ENCODE results near the gene RGS6. TPM values are rescaled to one million over a fixed set of nuclear protein-coding genes. Genes with fewer than 3 reads are reported as not detected.

RGS6 gene
- total RNA-seq, 1 donor from 2014 or later: 2.5 TPM

DNA sequence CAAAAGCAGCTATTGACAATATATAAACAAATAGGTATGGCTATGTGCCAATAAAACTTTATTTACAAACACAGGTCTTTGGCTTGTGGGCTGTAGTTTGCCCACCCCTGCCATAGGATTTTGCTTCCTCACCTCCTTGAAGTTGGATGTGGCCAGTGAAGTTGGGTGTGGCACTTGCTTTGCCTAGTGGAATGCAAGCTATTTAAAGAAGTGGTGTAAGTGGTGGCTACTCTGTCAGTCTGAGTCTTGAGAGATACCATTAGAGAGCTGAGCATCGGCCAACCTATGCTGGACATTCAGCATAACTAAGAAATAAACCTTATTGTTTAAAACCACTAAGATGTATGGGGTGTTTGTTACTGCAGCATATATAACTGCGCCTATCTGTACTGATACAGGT lies 321.3 kb downstream of the RGS6 start:
- no peaks in the 10 kb centered on the region for H3K36me3 Mint-ChIP-seq (ENCODE audit: low read depth)
- H3K4me1 Mint-ChIP-seq: no peaks in the 10 kb centered on the region
- H3K4me3 Mint-ChIP-seq: no peak overlapping the region
- H3K9me3 Mint-ChIP-seq: peaks cover 12% of the 10 kb centered on the region
- H3K27me3 Mint-ChIP-seq: peaks cover 4% of the 10 kb centered on the region
- intact Hi-C loops (cut with micrococcal nuclease): no loop called here
- no peak overlapping the region for H3K27ac Mint-ChIP-seq
- no peak for DNase-seq

DNA sequence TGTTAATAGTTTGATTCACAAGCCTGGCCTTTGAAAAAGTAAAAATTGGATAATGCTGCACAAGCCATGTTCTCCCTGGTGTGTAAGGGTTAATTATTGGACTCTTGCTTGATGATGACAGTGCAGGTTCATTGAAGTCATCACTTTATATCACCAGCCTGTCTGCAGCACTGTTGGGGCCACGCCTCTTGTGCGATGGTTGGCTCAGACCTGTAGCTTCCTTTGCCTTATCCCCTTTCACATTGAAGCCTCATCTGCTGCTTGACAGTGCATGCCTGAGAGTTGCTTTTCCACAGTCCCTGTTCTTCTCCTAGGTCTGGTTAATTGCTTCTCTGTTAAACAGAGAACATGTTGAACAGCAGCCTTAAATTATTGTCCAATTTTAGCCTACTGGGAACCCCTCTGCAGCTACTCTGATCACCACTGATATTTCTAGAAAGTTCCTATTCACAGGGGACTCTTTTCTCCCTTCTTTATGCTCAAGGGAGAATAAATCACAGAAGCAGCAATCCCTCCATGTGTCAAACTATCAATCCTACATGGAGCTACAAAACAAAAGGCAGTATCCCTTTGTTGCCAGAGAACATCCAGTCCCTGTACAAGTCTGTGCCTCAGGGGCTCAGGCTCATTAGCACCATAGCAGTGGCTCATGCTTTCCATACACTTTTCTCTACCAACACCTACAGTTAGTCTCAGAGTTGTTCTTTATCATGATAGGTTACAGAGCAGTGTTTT lies 322.1 kb downstream of the RGS6 start:
- Mint-ChIP-seq H3K4me3 (no peak overlapping the region), H3K27me3 (peaks cover 2% of the 10 kb centered on the region), H3K4me1 (no peaks in the 10 kb centered on the region), H3K9me3 (peaks cover 13% of the 10 kb centered on the region), H3K36me3 (ENCODE audit: low read depth) (no peaks in the 10 kb centered on the region), H3K27ac (no peak overlapping the region)
- intact Hi-C loops (cut with micrococcal nuclease): no loop called here
- DNase-seq: no peak

DNA sequence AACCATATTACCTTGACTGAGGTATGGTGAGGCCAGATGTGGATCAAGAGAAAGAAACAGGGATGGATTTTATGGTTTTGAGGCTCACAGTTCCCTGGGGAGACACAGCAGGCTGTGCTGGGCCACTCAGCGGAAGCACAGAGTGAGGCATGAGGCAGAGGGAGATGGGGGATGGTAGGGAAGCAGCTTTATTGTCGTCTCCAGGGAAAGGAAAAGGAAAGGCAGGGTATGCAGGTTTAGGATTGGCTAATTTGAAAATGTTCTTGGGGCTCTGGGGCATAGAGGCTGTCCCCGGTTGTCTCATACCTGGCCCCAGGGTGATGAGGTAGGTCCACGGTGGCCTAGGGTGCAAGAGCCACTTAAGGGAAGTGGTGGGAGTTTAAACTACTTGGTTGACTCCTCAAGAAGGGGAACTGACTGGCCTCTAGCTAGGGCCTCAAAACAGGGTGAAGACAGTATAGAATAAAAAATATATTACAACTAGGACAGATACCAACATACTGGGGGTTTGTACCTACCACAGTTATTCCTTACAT lies 322.8 kb downstream of the RGS6 start:
- no peaks in the 10 kb centered on the region for H3K36me3 Mint-ChIP-seq (ENCODE audit: low read depth)
- no peak for DNase-seq
- intact Hi-C loops (cut with micrococcal nuclease): no loop called here
- no peaks in the 10 kb centered on the region for H3K4me1 Mint-ChIP-seq
- H3K27me3 Mint-ChIP-seq: no peaks in the 10 kb centered on the region
- no peak overlapping the region for H3K27ac Mint-ChIP-seq
- peaks cover 10% of the 10 kb centered on the region for H3K9me3 Mint-ChIP-seq
- H3K4me3 Mint-ChIP-seq: no peak overlapping the region

DNA sequence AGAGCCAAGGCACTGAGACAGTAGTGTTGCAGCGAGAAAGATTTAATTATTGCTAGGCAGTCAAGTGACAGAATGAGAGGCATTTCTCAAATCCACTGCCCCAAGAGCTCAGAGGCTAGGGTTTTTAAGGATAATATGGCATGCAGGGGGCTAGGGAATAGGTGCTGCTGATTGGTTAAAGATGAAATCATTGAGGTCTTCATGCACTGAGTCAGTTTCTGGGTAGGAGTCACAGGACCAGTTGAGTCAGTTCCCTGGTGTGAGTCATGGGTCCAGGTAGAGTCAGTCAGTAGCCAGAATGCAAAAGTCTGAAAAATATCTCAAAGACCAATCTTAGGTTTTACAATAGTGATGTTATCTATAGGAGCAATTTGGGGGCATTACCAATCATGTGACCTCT lies 323.8 kb downstream of the RGS6 start:
- Mint-ChIP-seq H3K27me3 (peaks cover 2% of the 10 kb centered on the region), H3K4me1 (no peaks in the 10 kb centered on the region), H3K27ac (no peak overlapping the region), H3K36me3 (ENCODE audit: low read depth) (no peaks in the 10 kb centered on the region), H3K9me3 (peaks cover 18% of the 10 kb centered on the region), H3K4me3 (no peak overlapping the region)
- no peak for DNase-seq
- intact Hi-C loops (cut with micrococcal nuclease): no loop called here

DNA sequence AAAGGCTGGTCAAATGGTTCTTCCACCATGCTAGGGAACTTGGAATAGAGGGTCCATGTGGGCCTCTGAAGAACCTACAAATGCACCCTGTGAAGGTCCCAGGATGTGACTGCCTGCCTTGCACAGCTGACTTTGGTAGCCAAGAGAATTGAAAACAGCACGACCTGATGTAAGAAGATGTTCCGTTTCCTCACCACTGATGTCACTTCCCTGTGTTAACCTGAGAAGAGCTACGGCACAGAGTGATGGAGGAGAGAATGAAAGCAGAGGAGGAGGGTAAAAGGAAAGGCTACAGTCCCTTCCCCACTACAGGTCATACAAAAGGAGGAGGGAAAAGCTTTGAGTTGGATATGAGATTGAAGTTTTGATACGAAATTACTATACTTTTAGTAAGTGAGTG lies 328.8 kb downstream of the RGS6 start:
- DNase-seq: no peak
- Mint-ChIP-seq H3K4me3 (no peak overlapping the region), H3K9me3 (peaks cover 12% of the 10 kb centered on the region), H3K4me1 (no peaks in the 10 kb centered on the region), H3K36me3 (ENCODE audit: low read depth) (no peaks in the 10 kb centered on the region), H3K27ac (no peak overlapping the region), H3K27me3 (peaks cover 2% of the 10 kb centered on the region)
- intact Hi-C loops (cut with micrococcal nuclease): no loop called here

DNA sequence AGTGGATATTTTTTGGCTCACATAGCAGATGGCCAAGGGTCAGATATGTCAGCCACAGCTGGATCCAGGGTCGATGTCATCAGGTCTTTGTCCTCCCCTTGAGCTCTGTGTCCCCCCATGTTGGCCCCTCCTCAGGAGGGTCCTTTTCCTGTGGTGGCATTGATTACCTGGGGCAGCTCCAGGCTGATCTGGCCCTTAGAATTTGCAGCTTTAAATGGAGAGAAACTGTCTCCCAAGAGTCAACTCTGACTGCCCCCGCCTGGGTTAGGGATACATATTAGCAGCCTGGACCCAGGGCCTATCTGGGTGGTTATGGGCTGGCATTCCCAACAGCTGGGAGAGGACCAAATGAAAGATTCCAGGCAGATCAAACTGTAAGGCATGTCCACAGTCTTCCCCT lies 330.5 kb downstream of the RGS6 start:
- intact Hi-C loops (cut with micrococcal nuclease): no loop called here
- Mint-ChIP-seq H3K27me3 (peaks cover 2% of the 10 kb centered on the region), H3K27ac (no peak overlapping the region), H3K36me3 (ENCODE audit: low read depth) (no peaks in the 10 kb centered on the region), H3K4me3 (no peak overlapping the region), H3K4me1 (no peaks in the 10 kb centered on the region), H3K9me3 (peaks cover 12% of the 10 kb centered on the region)
- DNase-seq: no peak

DNA sequence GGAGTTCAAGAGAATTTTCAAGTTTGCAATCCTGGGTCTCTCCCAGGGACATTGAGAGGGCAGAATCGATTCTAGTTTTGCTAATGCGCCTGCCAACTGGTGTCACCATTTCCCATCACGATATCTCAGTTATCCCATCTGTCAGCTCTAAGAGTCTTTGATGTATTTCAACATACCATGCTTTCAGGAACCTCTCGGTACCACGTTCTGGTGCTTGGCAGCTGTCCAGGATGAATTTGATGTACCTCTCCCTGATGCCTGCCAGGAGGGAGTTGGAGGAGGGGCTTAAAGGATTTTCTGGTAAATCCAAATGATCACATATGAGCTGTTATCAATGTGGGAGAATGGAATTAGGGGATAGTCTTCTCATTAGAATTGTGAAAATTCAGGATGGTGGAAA lies 332.5 kb downstream of the RGS6 start:
- Mint-ChIP-seq H3K27me3 (peaks cover 2% of the 10 kb centered on the region), H3K27ac (no peak overlapping the region), H3K9me3 (peaks cover 8% of the 10 kb centered on the region), H3K36me3 (ENCODE audit: low read depth) (no peaks in the 10 kb centered on the region), H3K4me3 (no peak overlapping the region), H3K4me1 (no peaks in the 10 kb centered on the region)
- DNase-seq: no peak
- intact Hi-C loops (cut with micrococcal nuclease): no loop called here

DNA sequence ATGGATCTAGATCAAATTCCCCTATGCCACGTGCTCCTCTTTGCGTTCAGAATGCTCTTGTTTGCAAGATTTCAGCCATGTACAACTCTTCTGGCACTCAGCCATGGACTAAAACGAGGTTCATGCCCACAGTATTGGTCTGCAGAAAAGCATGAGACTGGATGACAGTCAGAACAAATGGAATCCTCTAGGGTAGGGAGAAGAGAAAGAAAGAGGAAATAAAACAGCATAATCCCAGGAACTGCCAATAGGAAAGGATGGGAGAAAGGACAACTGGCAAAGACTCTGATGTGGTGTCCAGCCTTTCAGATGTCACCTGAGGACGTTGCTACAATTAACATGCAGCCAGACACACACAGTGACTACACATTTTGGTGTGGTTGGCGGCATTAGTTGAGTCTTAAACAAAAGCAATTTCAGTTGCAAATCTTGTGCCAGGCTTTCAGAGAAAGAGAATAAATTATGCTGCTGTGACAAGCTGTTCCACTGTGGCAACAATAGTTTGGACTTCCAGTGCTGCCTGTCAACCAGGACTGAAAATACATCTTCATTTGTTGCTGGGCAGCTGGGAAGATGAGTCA lies 338.0 kb downstream of the RGS6 start:
- no peaks in the 10 kb centered on the region for H3K36me3 Mint-ChIP-seq (ENCODE audit: low read depth)
- H3K4me3 Mint-ChIP-seq: no peak overlapping the region
- intact Hi-C loops (cut with micrococcal nuclease): no loop called here
- no peaks in the 10 kb centered on the region for H3K27me3 Mint-ChIP-seq
- no peaks in the 10 kb centered on the region for H3K4me1 Mint-ChIP-seq
- no peak overlapping the region for H3K27ac Mint-ChIP-seq
- H3K9me3 Mint-ChIP-seq: no peaks in the 10 kb centered on the region
- DNase-seq: no peak

DNA sequence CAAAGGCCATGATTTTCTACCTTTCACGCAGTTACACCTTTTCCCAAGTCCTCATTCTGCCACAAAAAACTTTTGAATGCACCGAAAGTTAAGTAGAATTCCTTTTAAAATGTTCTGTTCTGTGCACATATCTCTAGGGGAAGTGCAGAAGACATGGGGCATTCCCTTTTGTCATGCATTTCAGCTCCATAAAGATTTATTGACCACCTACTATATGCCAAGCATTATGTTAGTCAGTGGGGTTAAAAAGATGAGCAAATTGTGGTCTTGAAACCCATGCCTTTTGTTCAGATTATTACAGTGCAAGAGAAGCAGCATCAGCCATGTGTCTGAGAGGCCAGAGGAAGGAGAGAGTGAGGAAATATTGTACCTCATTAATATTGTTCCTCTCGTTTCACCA lies 338.5 kb downstream of the RGS6 start:
- Mint-ChIP-seq H3K9me3 (no peaks in the 10 kb centered on the region), H3K27ac (no peak overlapping the region), H3K27me3 (no peaks in the 10 kb centered on the region), H3K36me3 (ENCODE audit: low read depth) (no peaks in the 10 kb centered on the region), H3K4me1 (no peaks in the 10 kb centered on the region), H3K4me3 (no peak overlapping the region)
- intact Hi-C loops (cut with micrococcal nuclease): no loop called here
- DNase-seq: no peak

DNA sequence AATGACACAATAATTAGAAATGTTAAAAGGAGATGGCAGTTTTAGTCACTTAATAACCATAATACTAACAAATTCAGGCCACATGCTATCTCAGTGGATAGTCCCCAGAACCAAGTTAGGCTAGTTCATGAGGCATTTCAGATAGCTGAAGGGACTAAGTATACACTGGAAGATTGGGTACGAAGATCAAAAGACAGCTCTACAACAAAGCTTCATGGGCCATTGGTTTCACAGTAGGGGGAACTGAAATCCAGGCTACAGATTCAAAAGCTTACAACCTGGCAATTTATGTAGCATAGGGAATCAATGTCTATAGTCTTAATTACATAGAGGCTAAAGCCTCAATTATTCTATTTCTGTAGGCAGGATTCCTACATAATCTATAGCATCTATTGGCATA lies 343.0 kb downstream of the RGS6 start:
- intact Hi-C loops (cut with micrococcal nuclease): no loop called here
- no peaks in the 10 kb centered on the region for H3K36me3 Mint-ChIP-seq (ENCODE audit: low read depth)
- DNase-seq: no peak
- no peak overlapping the region for H3K4me3 Mint-ChIP-seq
- H3K9me3 Mint-ChIP-seq: no peaks in the 10 kb centered on the region
- H3K27ac Mint-ChIP-seq: no peak overlapping the region
- H3K4me1 Mint-ChIP-seq: no peaks in the 10 kb centered on the region
- no peaks in the 10 kb centered on the region for H3K27me3 Mint-ChIP-seq

DNA sequence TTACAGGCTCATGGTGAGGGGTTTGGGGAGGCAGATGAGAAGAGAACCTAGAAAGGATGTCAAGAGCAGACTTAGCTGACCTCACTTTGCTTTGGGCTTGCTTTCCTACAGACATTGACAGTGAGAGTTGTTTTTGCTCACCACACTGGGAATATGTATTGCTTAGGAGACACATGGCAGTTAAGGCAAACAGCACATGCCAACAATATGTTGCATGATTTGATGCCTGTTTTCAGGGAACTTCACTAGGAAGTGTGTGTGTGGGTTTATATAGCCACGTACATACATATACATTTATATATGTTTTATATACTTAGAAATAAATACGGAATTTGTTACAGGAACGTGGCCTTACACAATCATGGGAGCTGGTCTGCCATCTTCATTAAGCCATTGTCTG lies 346.1 kb downstream of the RGS6 start:
- no peaks in the 10 kb centered on the region for H3K36me3 Mint-ChIP-seq (ENCODE audit: low read depth)
- no peak overlapping the region for H3K4me3 Mint-ChIP-seq
- H3K9me3 Mint-ChIP-seq: peaks cover 5% of the 10 kb centered on the region
- intact Hi-C loops (cut with micrococcal nuclease): no loop called here
- no peak for DNase-seq
- no peak overlapping the region for H3K27ac Mint-ChIP-seq
- no peaks in the 10 kb centered on the region for H3K27me3 Mint-ChIP-seq
- no peaks in the 10 kb centered on the region for H3K4me1 Mint-ChIP-seq

DNA sequence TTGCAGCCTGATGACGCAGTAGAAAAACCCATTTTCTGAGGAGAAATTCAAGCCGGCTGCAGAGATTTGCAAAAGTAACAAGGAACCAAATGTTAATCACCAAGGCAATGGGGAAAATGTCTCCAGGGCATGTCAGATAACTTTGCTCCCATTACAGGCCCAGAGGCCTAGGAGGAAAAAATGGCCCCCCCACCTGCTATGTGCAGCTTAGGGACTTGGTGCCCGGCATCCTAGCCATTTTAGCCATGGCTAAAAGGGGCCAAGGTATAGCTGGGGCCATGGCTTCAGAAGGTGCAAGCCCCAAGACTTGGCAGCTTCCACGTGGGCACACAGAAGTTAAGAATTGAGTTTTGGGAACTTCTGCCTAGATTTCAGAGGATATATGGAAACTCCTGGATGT lies 351.9 kb downstream of the RGS6 start:
- DNase-seq: no peak
- Mint-ChIP-seq H3K4me3 (no peak overlapping the region), H3K27ac (no peak overlapping the region), H3K27me3 (peaks cover 1% of the 10 kb centered on the region), H3K4me1 (no peaks in the 10 kb centered on the region), H3K36me3 (ENCODE audit: low read depth) (no peaks in the 10 kb centered on the region), H3K9me3 (peaks cover 27% of the 10 kb centered on the region)
- intact Hi-C loops (cut with micrococcal nuclease): no loop called here

DNA sequence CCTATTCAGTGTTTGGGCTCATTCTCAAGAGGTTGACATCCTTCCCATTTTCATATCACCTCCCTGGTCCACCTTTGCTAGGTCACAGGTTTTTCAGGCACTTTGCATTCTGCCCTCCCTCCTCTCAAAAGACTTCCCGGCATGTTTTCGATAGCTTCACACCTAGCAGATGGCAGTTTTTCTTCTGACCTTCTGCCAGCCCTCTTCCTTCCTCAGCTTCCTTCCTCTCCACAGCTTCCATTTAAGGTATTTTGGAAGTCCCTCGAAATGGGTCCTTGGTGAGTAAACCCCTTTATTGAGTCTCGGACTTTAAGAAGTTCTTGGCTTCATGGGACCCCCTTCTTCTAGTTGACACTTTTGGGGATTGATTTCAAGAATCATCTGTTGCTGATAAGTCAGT lies 358.0 kb downstream of the RGS6 start:
- H3K9me3 Mint-ChIP-seq: peaks cover 7% of the 10 kb centered on the region
- no peak overlapping the region for H3K4me3 Mint-ChIP-seq
- H3K4me1 Mint-ChIP-seq: no peaks in the 10 kb centered on the region
- DNase-seq: no peak
- no peak overlapping the region for H3K27ac Mint-ChIP-seq
- intact Hi-C loops (cut with micrococcal nuclease): no loop called here
- H3K27me3 Mint-ChIP-seq: peaks cover 14% of the 10 kb centered on the region
- H3K36me3 Mint-ChIP-seq (ENCODE audit: low read depth): no peaks in the 10 kb centered on the region

DNA sequence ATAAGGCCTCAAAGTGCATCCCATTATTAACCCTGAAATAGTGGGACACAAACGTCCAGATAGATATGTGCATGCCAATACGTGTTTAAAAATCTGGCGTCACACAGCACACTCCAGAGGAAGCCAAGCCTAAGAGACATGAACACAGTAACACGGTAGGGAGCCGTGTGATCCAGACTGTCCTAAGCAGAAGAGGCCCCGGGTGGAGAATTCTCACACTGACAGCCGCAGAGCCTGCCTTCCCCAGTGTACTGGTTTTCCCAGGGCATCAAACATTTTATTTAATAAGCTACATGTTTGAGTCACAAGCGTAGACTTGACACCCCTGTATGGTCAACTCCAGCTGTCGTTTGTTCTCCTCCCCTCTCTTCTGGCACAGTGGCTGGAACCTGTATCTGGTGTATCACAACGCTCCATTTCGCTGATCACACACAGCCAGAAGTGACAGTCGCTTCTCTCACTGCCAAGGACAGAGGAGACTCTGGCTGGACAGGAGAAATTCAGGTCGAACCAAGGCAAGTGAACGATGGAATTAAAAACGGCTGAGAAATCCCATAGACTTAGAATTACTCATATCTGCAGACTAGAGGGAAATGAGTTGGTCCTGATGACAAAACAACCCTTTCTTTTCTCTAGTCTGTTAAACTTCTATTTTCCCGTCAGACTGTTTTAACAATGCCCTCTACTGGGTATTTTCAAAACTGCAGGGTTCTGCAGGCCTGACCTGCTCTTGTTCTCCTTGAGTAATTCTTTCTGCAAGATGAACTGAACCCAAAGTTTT lies 359.9 kb downstream of the RGS6 start:
- Mint-ChIP-seq H3K27ac (no peak overlapping the region), H3K9me3 (no peaks in the 10 kb centered on the region), H3K4me1 (no peaks in the 10 kb centered on the region), H3K4me3 (no peak overlapping the region), H3K36me3 (ENCODE audit: low read depth) (no peaks in the 10 kb centered on the region), H3K27me3 (peaks cover 16% of the 10 kb centered on the region)
- intact Hi-C loops (cut with micrococcal nuclease): loop anchor here (2.0 kb wide), 2 partner anchors 267 to 359 kb away; partner anchors contain the start of gene RGS6
- DNase-seq: peak; percentile 79

Measured in activated CD4-positive, alpha-beta T cell treated with anti-CD3 and anti-CD28 coated beads, Interleukin-2, amount 10 ng/mL, durations not matched to agents 24 days and 14 days (primary cell).